Activated naive CD4-positive, alpha-beta T cell treated with anti-CD3 and anti-CD28 coated beads for 36 hours (primary cell): ENCODE measurements around the gene RCVRN. TPM values are rescaled to one million over a fixed set of nuclear protein-coding genes. Genes with fewer than 3 reads are reported as not detected.

Experiments
- CTCF ChIA-PET: fragments of 350-600 bp; sonication (Branson Sonifier 250); formaldehyde crosslinking; loops from one replicate; lab custom pipeline; 2021; ENCODE audit warnings: antibody characterized with exemption; lab: Charles Lee
- DNase-seq: peaks from one replicate; pipeline ENCODE4 v3.0.0-alpha.2; 2020
- H3K27ac Mint-ChIP-seq: one replicate; pipeline ENCODE4 v1.8.0; 2021; ENCODE audit warnings: mild to moderate bottlenecking, mixed read lengths
- H3K27me3 Mint-ChIP-seq: one replicate; pipeline ENCODE4 v1.8.0; 2021; ENCODE audit warnings: low read depth, mixed read lengths
- H3K36me3 Mint-ChIP-seq: one replicate; pipeline ENCODE4 v1.8.0; 2021; ENCODE audit warnings: low read depth, mixed read lengths
- H3K4me1 Mint-ChIP-seq: one replicate; pipeline ENCODE4 v1.8.0; 2021; ENCODE audit warnings: low read depth, mixed read lengths
- H3K4me3 Mint-ChIP-seq: one replicate; pipeline ENCODE4 v1.8.0; 2021; ENCODE audit warnings: mild to moderate bottlenecking, moderate library complexity, mixed read lengths
- H3K9me3 Mint-ChIP-seq: one replicate; pipeline ENCODE4 v1.8.0; 2021; ENCODE audit warnings: mixed read lengths
- intact Hi-C: fragments of 100-400 bp; cut with micrococcal nuclease; formaldehyde crosslinking; loops from one replicate; pipeline ENCODE4 v1.15.1; 2023
- total RNA-seq, 2 experiments: library from RNA; stranded (reverse); gene quantifications; one replicate each; pipeline ENCODE4 v1.2.3, GENCODE V29; 2021

Gene RCVRN
- not detected for total RNA-seq

DNA sequence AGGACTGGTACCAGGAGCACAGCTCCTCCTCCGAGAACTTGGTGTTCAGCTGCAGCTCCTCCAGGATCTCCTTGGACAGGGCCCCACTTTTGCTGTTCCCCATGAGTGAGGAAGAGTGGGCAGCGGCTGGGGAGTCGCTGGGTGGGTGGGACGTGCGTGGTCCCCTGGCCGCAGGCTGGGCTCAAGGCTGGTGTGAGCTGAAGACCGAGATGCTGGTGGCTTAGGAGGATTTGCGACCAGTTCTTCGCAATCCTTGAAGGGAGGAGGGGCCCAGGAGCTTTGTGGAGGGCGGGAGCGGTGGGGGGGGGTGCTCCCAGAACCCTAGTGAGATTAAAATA is at the start of gene RCVRN:
Gene RCVRN, minus strand, starts transcription at position 194 of the 338 bp plus-strand sequence. Its CDS starts 91 bp downstream, at position 103.
- Mint-ChIP-seq H3K9me3 (no peaks in the 10 kb centered on the region), H3K27me3 (peaks cover 4% of the 10 kb centered on the region), H3K4me1 (no peaks in the 10 kb centered on the region), H3K36me3 (no peaks in the 10 kb centered on the region), H3K4me3 (no peak within 1 kb of the TSS), H3K27ac (no peak within 1 kb of the TSS)
- DNase-seq: no peak
- intact Hi-C loops: no loop called here
- CTCF ChIA-PET: no interaction called here

GRCh38 chr17:9953492-9953891 is 48.4 kb upstream of the RCVRN start:
- Mint-ChIP-seq H3K9me3 (no peaks in the 10 kb centered on the region), H3K4me3 (no peak overlapping the region), H3K27me3 (no peaks in the 10 kb centered on the region), H3K27ac (no peak overlapping the region), H3K4me1 (no peaks in the 10 kb centered on the region), H3K36me3 (no peaks in the 10 kb centered on the region)
- intact Hi-C loops: no loop called here
- CTCF ChIA-PET: no interaction called here
- no peak for DNase-seq

- H3K27ac Mint-ChIP-seq: no peak overlapping the region
- H3K4me3 Mint-ChIP-seq: no peak overlapping the region
- H3K27me3 Mint-ChIP-seq: no peaks in the 10 kb centered on the region
- intact Hi-C loops: no loop called here
- no peak for DNase-seq
- no peaks in the 10 kb centered on the region for H3K36me3 Mint-ChIP-seq
- H3K4me1 Mint-ChIP-seq: no peaks in the 10 kb centered on the region
- no peaks in the 10 kb centered on the region for H3K9me3 Mint-ChIP-seq
- CTCF ChIA-PET: no interaction called here
Measured at GRCh38 chr17:9951803-9952202, 46.7 kb upstream of the RCVRN start.

- intact Hi-C loops: no loop called here
- Mint-ChIP-seq H3K36me3 (no peaks in the 10 kb centered on the region), H3K4me1 (no peaks in the 10 kb centered on the region), H3K4me3 (no peak overlapping the region), H3K27ac (no peak overlapping the region), H3K27me3 (no peaks in the 10 kb centered on the region), H3K9me3 (no peaks in the 10 kb centered on the region)
- CTCF ChIA-PET: no interaction called here
- DNase-seq: no peak
Measured at GRCh38 chr17:9948928-9949327, 43.9 kb upstream of the RCVRN start.

GRCh38 chr17:9944704-9945103 is 39.6 kb upstream of the RCVRN start:
- H3K9me3 Mint-ChIP-seq: no peaks in the 10 kb centered on the region
- peaks cover 2% of the 10 kb centered on the region for H3K27me3 Mint-ChIP-seq
- H3K27ac Mint-ChIP-seq: no peak overlapping the region
- CTCF ChIA-PET: no interaction called here
- DNase-seq: no peak
- intact Hi-C loops: no loop called here
- no peak overlapping the region for H3K4me3 Mint-ChIP-seq
- no peaks in the 10 kb centered on the region for H3K4me1 Mint-ChIP-seq
- no peaks in the 10 kb centered on the region for H3K36me3 Mint-ChIP-seq

DNA sequence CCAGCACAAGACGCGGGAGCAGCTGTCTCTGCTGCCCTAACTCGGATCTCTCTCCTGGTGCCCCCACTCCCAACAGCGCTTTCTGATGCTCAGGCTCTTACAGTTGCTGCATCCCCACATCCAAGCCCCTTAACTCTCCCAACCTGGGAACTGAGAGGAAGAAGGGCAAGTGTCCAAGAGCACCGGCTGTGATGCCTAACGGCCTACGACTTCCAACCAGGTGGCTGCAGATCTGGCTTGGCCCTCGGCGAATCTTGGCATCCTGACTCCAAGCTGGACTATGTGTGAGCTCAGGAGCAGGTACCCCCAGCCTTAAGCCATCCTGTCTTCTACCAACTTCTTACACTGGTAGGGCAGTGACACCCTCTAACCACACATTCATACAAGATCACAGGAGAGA is 38.3 kb upstream of the RCVRN start:
- peaks cover 5% of the 10 kb centered on the region for H3K9me3 Mint-ChIP-seq
- CTCF ChIA-PET: no interaction called here
- H3K27ac Mint-ChIP-seq: no peak overlapping the region
- H3K4me3 Mint-ChIP-seq: no peak overlapping the region
- no peaks in the 10 kb centered on the region for H3K36me3 Mint-ChIP-seq
- H3K27me3 Mint-ChIP-seq: peaks cover 2% of the 10 kb centered on the region
- intact Hi-C loops: no loop called here
- H3K4me1 Mint-ChIP-seq: no peaks in the 10 kb centered on the region
- no peak for DNase-seq

DNA sequence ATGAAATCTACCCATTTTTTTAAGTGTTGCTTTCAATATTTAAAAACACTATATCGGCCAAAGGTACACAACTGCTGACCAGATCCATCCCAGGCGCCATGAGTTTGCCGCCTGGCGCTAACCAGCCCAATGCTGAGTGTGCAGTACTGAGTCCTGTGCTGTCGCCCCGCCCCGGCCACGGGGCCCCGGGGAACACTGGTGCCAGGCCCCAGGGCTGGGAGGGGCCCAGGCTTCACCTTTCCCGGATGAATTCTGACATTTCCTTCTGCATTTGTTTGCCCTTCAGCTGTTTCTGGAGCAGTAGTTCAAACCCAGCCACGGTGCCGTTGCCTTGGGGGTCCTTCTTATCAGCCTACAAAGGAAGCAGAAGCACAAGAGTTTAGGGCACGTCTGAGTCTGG is 37.8 kb upstream of the RCVRN start:
- no peak for DNase-seq
- H3K4me3 Mint-ChIP-seq: no peak overlapping the region
- no peak overlapping the region for H3K27ac Mint-ChIP-seq
- peaks cover 6% of the 10 kb centered on the region for H3K9me3 Mint-ChIP-seq
- H3K4me1 Mint-ChIP-seq: no peaks in the 10 kb centered on the region
- H3K27me3 Mint-ChIP-seq: peaks cover 2% of the 10 kb centered on the region
- CTCF ChIA-PET: no interaction called here
- intact Hi-C loops: no loop called here
- no peaks in the 10 kb centered on the region for H3K36me3 Mint-ChIP-seq

DNA sequence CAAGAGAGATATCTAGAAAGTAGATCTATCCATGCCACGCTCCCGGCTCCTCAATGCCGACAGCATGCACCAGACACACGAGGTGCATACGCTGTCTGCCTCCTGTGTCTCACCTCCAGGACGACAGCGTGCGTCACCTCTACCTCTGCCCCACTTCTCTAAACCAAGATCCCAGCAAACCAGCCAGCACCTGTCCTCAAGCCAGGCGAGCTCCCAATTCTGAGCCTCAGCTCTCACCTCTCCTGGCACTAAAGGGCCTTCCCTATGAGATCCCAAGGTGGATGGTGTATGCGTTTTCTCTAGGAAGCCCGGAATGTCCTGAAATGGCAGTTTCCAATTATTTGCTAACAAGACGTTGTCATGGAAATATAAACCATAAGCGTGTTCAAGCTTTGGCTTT is 36.2 kb upstream of the RCVRN start:
- H3K4me1 Mint-ChIP-seq: no peaks in the 10 kb centered on the region
- DNase-seq: no peak
- no peaks in the 10 kb centered on the region for H3K36me3 Mint-ChIP-seq
- CTCF ChIA-PET: interaction anchor here (1.1 kb wide), 1 partner anchor 16 kb away, joined by 3 read pairs; no protein-coding TSS in a partner anchor
- no peak overlapping the region for H3K4me3 Mint-ChIP-seq
- H3K27ac Mint-ChIP-seq: no peak overlapping the region
- intact Hi-C loops: no loop called here
- H3K9me3 Mint-ChIP-seq: peaks cover 9% of the 10 kb centered on the region
- peaks cover 2% of the 10 kb centered on the region for H3K27me3 Mint-ChIP-seq

DNA sequence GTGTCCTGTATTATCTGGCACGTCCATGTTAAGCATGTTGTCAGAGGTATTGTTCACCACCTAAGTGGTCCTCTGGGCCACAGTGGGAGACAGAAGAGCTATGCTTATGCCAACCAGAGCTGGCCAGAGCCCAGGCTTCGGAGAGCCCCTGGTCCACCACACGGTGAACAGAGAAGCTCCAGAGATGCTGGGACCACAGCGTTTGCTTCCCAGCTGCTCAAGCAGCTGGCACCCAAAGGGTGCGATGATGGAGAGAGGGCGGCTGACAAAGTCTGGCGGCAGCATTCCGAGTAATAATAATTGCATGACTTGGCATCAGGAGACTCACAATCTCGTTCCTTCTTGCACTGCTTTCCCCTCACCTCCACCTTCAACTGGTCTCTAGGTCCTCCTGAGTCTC is 35.8 kb upstream of the RCVRN start:
- H3K4me1 Mint-ChIP-seq: no peaks in the 10 kb centered on the region
- H3K27ac Mint-ChIP-seq: no peak overlapping the region
- CTCF ChIA-PET: interaction anchor here (1.1 kb wide), 1 partner anchor 16 kb away, joined by 3 read pairs; no protein-coding TSS in a partner anchor

DNA sequence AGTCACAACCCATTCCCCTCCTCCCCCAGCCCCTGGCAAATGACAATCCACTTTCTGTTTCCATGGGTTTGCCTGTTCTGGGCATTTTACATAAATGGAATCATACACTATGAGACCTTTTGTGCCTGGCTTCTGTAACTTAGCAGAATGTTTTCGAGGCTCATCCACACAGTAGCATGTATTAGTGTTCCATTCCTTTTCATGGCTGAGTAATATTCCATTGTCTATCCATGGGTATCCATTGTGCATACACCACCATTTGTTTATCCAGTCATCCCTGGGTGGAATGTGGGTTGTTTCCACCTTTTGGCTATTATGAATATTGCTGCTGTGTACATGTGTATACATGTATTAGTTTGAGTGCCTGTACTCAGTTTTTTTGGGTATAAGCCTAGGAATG is 33.7 kb upstream of the RCVRN start:
- Mint-ChIP-seq H3K27me3 (peaks cover 2% of the 10 kb centered on the region), H3K4me1 (no peaks in the 10 kb centered on the region), H3K9me3 (peaks cover 9% of the 10 kb centered on the region), H3K27ac (no peak overlapping the region), H3K36me3 (no peaks in the 10 kb centered on the region), H3K4me3 (no peak overlapping the region)
- intact Hi-C loops: no loop called here
- CTCF ChIA-PET: no interaction called here
- DNase-seq: no peak

More for the DNA sequence above, 35.8 kb upstream of the RCVRN start:
- peaks cover 9% of the 10 kb centered on the region for H3K9me3 Mint-ChIP-seq
- intact Hi-C loops: no loop called here
- no peak overlapping the region for H3K4me3 Mint-ChIP-seq
- H3K36me3 Mint-ChIP-seq: no peaks in the 10 kb centered on the region
- H3K27me3 Mint-ChIP-seq: peaks cover 2% of the 10 kb centered on the region
- no peak for DNase-seq

DNA sequence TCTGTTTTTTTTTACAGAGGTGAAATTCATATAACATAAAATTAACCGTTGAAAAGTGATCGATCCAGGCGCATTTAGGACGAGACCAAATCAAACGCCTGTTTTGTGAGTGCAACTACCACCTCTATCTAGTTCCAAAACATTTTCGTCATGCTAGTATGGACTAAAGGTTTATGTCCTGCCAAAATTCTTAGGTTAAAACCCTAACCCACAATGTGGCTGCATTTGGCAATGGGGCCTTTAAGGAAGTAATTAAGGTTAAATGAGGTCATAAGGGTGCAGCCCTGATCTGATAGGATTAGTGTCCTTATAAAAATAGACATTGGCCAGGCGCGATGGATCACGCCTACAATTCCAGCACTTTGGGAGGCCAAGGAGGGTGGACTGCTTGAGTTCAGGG is 32.8 kb upstream of the RCVRN start:
- Mint-ChIP-seq H3K27ac (no peak overlapping the region), H3K9me3 (peaks cover 9% of the 10 kb centered on the region), H3K36me3 (no peaks in the 10 kb centered on the region), H3K27me3 (no peaks in the 10 kb centered on the region), H3K4me1 (no peaks in the 10 kb centered on the region), H3K4me3 (no peak overlapping the region)
- intact Hi-C loops: no loop called here
- CTCF ChIA-PET: no interaction called here
- DNase-seq: no peak

- no peaks in the 10 kb centered on the region for H3K36me3 Mint-ChIP-seq
- intact Hi-C loops: no loop called here
- H3K4me3 Mint-ChIP-seq: no peak overlapping the region
- DNase-seq: no peak
- no peak overlapping the region for H3K27ac Mint-ChIP-seq
- CTCF ChIA-PET: no interaction called here
- peaks cover 9% of the 10 kb centered on the region for H3K9me3 Mint-ChIP-seq
- H3K27me3 Mint-ChIP-seq: no peaks in the 10 kb centered on the region
- H3K4me1 Mint-ChIP-seq: no peaks in the 10 kb centered on the region
Measured at GRCh38 chr17:9937241-9937761, 32.2 kb upstream of the RCVRN start.

GRCh38 chr17:9936095-9936494 is 31.0 kb upstream of the RCVRN start:
- Mint-ChIP-seq H3K36me3 (no peaks in the 10 kb centered on the region), H3K9me3 (peaks cover 9% of the 10 kb centered on the region), H3K4me3 (no peak overlapping the region), H3K27me3 (no peaks in the 10 kb centered on the region), H3K27ac (no peak overlapping the region), H3K4me1 (no peaks in the 10 kb centered on the region)
- intact Hi-C loops: no loop called here
- no peak for DNase-seq
- CTCF ChIA-PET: no interaction called here
